MM.1S (cell line): ENCODE results near the gene ANO10.

Experiments
- DNase-seq: peaks from one replicate; pipeline ENCODE4 v3.0.0-alpha.2; 2015
- H2AFZ ChIP-seq: fragments of 300-600 bp; sonication (generic); 2 replicates; pipeline ENCODE4 v1.6.0; 2016; ENCODE audit warnings: antibody characterized with exemption, low read length
- H3F3A ChIP-seq: fragments of 300-600 bp; sonication (generic); 2 replicates; pipeline ENCODE4 v1.6.1; 2016; ENCODE audit warnings: mild to moderate bottlenecking, antibody characterized with exemption, low read length, moderate library complexity, mixed read lengths; ENCODE audit not compliant: insufficient read depth
- H3K27ac ChIP-seq: fragments of 300-600 bp; sonication (generic); 2 replicates; pipeline ENCODE4 v1.5.1; 2016; ENCODE audit warnings: mild to moderate bottlenecking, low read length
- H3K27me3 ChIP-seq: fragments of 300-600 bp; sonication (generic); replicated peaks from 2 replicates; pipeline ENCODE4 v1.6.0; 2016; ENCODE audit warnings: low read length; ENCODE audit not compliant: insufficient read depth
- H3K36me3 ChIP-seq: fragments of 300-600 bp; sonication (generic); replicated peaks from 2 replicates; pipeline ENCODE4 v1.6.1; 2016; ENCODE audit warnings: mild to moderate bottlenecking, low read length, mixed read lengths; ENCODE audit not compliant: insufficient read depth
- H3K4me1 ChIP-seq: fragments of 300-600 bp; sonication (generic); 2 replicates; pipeline ENCODE4 v1.6.1; 2016; ENCODE audit warnings: low read length, mixed read lengths
- H3K4me2 ChIP-seq: fragments of 300-600 bp; sonication (generic); 2 replicates; pipeline ENCODE4 v1.6.0; 2016; ENCODE audit warnings: low read depth, low read length
- H3K4me3 ChIP-seq: fragments of 300-600 bp; sonication (generic); 2 replicates; pipeline ENCODE4 v1.5.1; 2016; ENCODE audit warnings: low read length, mixed read lengths
- H3K79me2 ChIP-seq: fragments of 300-600 bp; sonication (generic); 2 replicates; pipeline ENCODE4 v1.6.1; 2016; ENCODE audit warnings: mixed run types, low read length, mixed read lengths
- H3K9ac ChIP-seq: fragments of 300-600 bp; sonication (generic); 2 replicates; pipeline ENCODE4 v1.6.1; 2016; ENCODE audit warnings: low read length, mixed read lengths
- H3K9me2 ChIP-seq: fragments of 300-600 bp; sonication (generic); replicated peaks from 2 replicates; pipeline ENCODE4 v1.6.1; 2016; ENCODE audit warnings: mild to moderate bottlenecking, low read length, mixed read lengths; ENCODE audit not compliant: insufficient read depth
- H3K9me3 ChIP-seq: fragments of 300-600 bp; sonication (generic); replicated peaks from 2 replicates; pipeline ENCODE4 v1.6.1; 2016; ENCODE audit warnings: mild to moderate bottlenecking, low read length, mixed read lengths; ENCODE audit not compliant: insufficient read depth
- H4K20me1 ChIP-seq: fragments of 300-600 bp; sonication (generic); 2 replicates; pipeline ENCODE4 v1.6.1; 2016; ENCODE audit warnings: mild to moderate bottlenecking, low read length, moderate library complexity, mixed read lengths; ENCODE audit not compliant: insufficient read depth
- EZH2 ChIP-seq: fragments of 300-600 bp; sonication (generic); optimal IDR thresholded peaks from 2 replicates; pipeline ENCODE3; 2017; ENCODE audit warnings: low read depth, mild to moderate bottlenecking, antibody characterized with exemption, low read length, mixed read lengths
- EZH2phosphoT487 ChIP-seq: fragments of 300-600 bp; sonication (generic); IDR thresholded peaks from 2 replicates; pipeline ENCODE4 v1.6.1; 2018; ENCODE audit warnings: antibody characterized with exemption, low read length
- TF ChIP-seq, protein P1 (sequence below): fragments of 300-600 bp; sonication (generic); IDR thresholded peaks from 2 replicates; pipeline ENCODE4 v1.5.1; 2016; ENCODE audit warnings: antibody characterized with exemption, low read length, mixed read lengths

Gene ANO10

DNA sequence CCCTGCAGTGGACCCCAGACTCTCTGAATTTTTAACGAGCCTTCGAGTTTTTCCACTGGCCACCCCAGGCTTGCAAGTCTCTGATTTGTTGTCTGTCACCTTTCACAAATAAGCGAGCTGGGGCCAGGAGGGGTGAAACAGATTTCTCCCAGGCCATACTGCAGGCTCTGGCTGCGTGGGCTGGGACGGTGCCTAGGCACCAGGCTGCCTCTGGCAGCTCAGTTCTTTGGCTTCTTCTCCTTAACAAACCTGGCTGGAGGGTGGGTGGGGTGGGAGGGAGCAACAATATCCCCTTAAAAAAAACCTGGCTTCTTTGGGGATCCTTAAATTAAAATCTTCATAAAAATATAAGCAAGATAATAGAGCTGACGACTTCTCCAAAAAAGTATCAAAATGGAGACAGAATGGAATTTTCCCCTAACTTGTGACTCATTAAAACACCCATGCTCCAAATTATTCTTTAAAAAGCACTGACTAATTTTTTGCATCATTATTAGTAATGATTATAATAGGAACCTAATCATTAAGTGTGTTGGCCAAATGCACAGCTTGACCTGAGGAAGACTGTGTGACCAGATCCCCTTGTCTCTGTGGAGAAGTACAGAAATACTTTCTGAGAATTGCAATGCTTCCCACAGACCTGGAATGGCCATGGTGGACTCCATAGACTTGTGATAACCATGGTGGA, 251.4 kb downstream of the ANO10 start:
- H4K20me1 ChIP-seq, result no peaks in the 10 kb centered on the region
- no peaks in the 10 kb centered on the region for H3K79me2 ChIP-seq
- no peaks in the 10 kb centered on the region for H3K9me2 ChIP-seq
- H3K36me3 ChIP-seq, result no peaks in the 10 kb centered on the region
- TF ChIP-seq, protein P1, sequence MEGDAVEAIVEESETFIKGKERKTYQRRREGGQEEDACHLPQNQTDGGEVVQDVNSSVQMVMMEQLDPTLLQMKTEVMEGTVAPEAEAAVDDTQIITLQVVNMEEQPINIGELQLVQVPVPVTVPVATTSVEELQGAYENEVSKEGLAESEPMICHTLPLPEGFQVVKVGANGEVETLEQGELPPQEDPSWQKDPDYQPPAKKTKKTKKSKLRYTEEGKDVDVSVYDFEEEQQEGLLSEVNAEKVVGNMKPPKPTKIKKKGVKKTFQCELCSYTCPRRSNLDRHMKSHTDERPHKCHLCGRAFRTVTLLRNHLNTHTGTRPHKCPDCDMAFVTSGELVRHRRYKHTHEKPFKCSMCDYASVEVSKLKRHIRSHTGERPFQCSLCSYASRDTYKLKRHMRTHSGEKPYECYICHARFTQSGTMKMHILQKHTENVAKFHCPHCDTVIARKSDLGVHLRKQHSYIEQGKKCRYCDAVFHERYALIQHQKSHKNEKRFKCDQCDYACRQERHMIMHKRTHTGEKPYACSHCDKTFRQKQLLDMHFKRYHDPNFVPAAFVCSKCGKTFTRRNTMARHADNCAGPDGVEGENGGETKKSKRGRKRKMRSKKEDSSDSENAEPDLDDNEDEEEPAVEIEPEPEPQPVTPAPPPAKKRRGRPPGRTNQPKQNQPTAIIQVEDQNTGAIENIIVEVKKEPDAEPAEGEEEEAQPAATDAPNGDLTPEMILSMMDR, result no peak
- TF ChIP-seq EZH2 (no peak), EZH2phosphoT487 (no peak)
- no peaks in the 10 kb centered on the region for H3K9me3 ChIP-seq
- H2AFZ ChIP-seq, result no peak overlapping the region
- no peak overlapping the region for H3K4me2 ChIP-seq
- H3K27ac ChIP-seq, result no peak overlapping the region
- H3K9ac ChIP-seq, result no peak overlapping the region
- H3K27me3 ChIP-seq, result no peaks in the 10 kb centered on the region
- no peak for DNase-seq
- H3F3A ChIP-seq, result no peaks in the 10 kb centered on the region
- no peaks in the 10 kb centered on the region for H3K4me1 ChIP-seq
- H3K4me3 ChIP-seq, result no peak overlapping the region

DNA sequence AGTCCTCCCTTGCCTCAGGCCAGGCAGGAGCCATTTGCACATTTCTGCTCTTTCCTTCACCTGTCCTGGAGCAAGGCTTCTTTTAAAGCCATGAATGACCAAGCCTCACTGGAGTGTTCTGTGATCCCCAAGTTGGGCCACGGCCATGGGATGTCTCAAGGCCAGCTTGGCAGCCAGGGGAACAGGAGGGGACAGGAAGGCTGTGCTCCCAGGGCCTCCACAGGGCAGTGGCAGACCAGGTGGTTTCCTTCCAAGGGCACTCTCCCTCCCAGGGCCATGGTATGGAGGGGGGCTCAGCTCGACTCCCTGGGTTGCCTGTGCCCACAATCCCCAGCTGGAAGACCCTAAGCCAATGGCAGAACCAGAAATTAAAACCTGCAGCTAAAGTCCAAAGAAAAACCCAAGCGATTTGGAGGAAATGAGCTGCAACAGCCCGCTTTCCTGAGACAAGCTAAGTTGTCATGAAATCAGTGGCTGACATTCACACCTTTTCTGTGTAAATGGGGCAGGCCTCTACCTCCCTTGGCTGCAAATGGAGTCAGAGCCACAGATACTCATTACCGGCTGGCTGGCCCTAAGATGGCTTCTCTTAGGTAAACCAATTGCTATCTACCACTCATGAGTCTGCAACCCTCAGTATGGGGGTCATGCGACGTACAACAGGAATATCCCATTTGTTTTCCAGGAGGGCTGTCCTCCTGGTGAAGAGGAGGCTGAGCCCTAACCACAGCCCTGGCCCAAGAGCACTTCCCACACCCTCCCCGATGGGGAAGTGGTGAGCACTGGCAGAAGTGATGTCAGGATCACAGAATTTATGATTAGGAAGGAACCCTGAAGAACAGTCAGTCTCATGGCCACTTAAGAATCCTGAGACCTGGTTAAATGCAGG, 252.2 kb downstream of the ANO10 start:
- no peak for DNase-seq
- H3K36me3 ChIP-seq, result no peaks in the 10 kb centered on the region
- no peaks in the 10 kb centered on the region for H3K9me2 ChIP-seq

DNA sequence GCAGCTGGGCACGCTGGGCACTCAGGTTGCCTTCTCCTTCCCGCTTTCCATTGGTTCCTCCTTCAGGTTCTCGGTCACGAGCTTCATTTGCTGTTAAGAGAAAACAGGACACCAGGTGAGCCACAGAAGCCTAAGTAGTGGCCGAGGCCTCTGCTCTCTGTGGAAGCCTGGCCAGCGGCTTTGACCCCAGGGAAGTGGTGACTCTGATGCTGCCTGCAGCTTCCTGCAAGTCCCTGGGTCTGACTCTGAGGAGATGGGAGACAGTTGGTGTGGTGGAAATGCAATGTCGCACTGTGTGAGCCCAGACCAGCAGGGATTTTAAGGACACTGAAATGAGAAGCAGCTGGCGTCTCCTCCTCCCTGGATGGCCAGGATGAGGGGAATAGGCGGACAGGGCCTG, 254.9 kb downstream of the ANO10 start:
- no peaks in the 10 kb centered on the region for H3K9me2 ChIP-seq
- no peaks in the 10 kb centered on the region for H3K36me3 ChIP-seq
- H3K27ac ChIP-seq, result no peak overlapping the region
- no peaks in the 10 kb centered on the region for H3K79me2 ChIP-seq
- no peak for TF ChIP-seq EZH2
- TF ChIP-seq, protein P1, result no peak
- no peak for TF ChIP-seq EZH2phosphoT487
- H3F3A ChIP-seq, result no peaks in the 10 kb centered on the region
- H2AFZ ChIP-seq, result no peak overlapping the region
- no peaks in the 10 kb centered on the region for H3K4me1 ChIP-seq
- H3K4me3 ChIP-seq, result no peak overlapping the region
- H3K27me3 ChIP-seq, result no peaks in the 10 kb centered on the region
- H3K9ac ChIP-seq, result no peak overlapping the region
- H4K20me1 ChIP-seq, result no peaks in the 10 kb centered on the region
- H3K9me3 ChIP-seq, result no peaks in the 10 kb centered on the region
- DNase-seq, result no peak
- no peak overlapping the region for H3K4me2 ChIP-seq

More for the DNA sequence above, 252.2 kb downstream of the ANO10 start:
- no peak overlapping the region for H3K4me2 ChIP-seq
- no peak overlapping the region for H3K27ac ChIP-seq
- TF ChIP-seq, protein P1, result no peak
- TF ChIP-seq EZH2phosphoT487, result no peak
- no peak for TF ChIP-seq EZH2
- no peak overlapping the region for H2AFZ ChIP-seq
- no peaks in the 10 kb centered on the region for H3K27me3 ChIP-seq
- no peaks in the 10 kb centered on the region for H4K20me1 ChIP-seq
- no peaks in the 10 kb centered on the region for H3K4me1 ChIP-seq
- H3K9ac ChIP-seq, result no peak overlapping the region
- H3K4me3 ChIP-seq, result no peak overlapping the region
- H3K79me2 ChIP-seq, result no peaks in the 10 kb centered on the region
- H3K9me3 ChIP-seq, result no peaks in the 10 kb centered on the region
- H3F3A ChIP-seq, result no peaks in the 10 kb centered on the region
